CD14-positive monocyte (primary cell): Measurements from ENCODE around the gene LAYN. TPM values are rescaled to one million over a fixed set of nuclear protein-coding genes. Genes with fewer than 3 reads are reported as not detected.

Experiments
- DNase-seq, 3 donors: peaks; one replicate each; pipeline ENCODE4 v3.0.0-alpha.2; 2011 to 2022
- H2AFZ ChIP-seq: 2 replicates; pipeline ENCODE4 v1.6.0; 2012; ENCODE audit warnings: mild to moderate bottlenecking, low read depth, low read length, inconsistent platforms; ENCODE audit not compliant: insufficient read depth, poor library complexity, severe bottlenecking
- H3K27ac ChIP-seq, 2 donors: 1 replicate in 1 of 2; 2 replicates in 1 of 2; pipeline ENCODE4 v1.5.1; 2012 to 2013; ENCODE audit warnings: low read length in 2 of 2, control low read depth in 1 of 2, inconsistent platforms in 1 of 2, low read depth in 1 of 2, mild to moderate bottlenecking in 1 of 2
- H3K27me3 ChIP-seq, 2 donors: one replicate each; pipeline versions ENCODE4 v1.6.0 to v1.6.1; 2011 to 2013; ENCODE audit warnings: low read length in 2 of 2; ENCODE audit not compliant: control insufficient read depth in 2 of 2, insufficient read depth in 2 of 2
- H3K36me3 ChIP-seq, 2 donors: replicated peaks in 1 of 2; 1 replicate in 1 of 2; 2 replicates in 1 of 2; pipeline versions ENCODE4 v1.5.1 to v1.6.1; 2012 to 2013; ENCODE audit warnings: low read length in 2 of 2, control low read depth in 1 of 2, inconsistent platforms in 1 of 2, mild to moderate bottlenecking in 1 of 2; ENCODE audit not compliant: insufficient read depth in 2 of 2, control insufficient read depth in 1 of 2
- H3K4me1 ChIP-seq, 2 donors: 1 replicate in 1 of 2; 2 replicates in 1 of 2; pipeline versions ENCODE4 v1.5.1 to v1.6.1; 2012 to 2013; ENCODE audit warnings: low read length in 2 of 2, control low read depth in 1 of 2, inconsistent platforms in 1 of 2, mild to moderate bottlenecking in 1 of 2, moderate library complexity in 1 of 2; ENCODE audit not compliant: insufficient read depth in 2 of 2, control insufficient read depth in 1 of 2
- H3K4me2 ChIP-seq: replicated peaks from 2 replicates; pipeline ENCODE3; 2012; ENCODE audit warnings: low read length, moderate library complexity, mild to moderate bottlenecking; ENCODE audit not compliant: poor library complexity, severe bottlenecking; ENCODE audit errors: extremely low read depth
- H3K4me3 ChIP-seq, 3 experiments: fragments of 200-600 bp in 1 of 3; sonication (generic) in 1 of 3; replicated peaks in 1 of 3; 1 replicate in 2 of 3; 2 replicates in 1 of 3; pipeline ENCODE4 v1.5.1; 2011 to 2013; ENCODE audit warnings: low read length in 3 of 3, mild to moderate bottlenecking in 3 of 3, control low read depth in 2 of 3, low read depth in 2 of 3, inconsistent platforms in 1 of 3, moderate library complexity in 1 of 3
- H3K79me2 ChIP-seq: 2 replicates; pipeline ENCODE4 v1.6.0; 2012; ENCODE audit warnings: mild to moderate bottlenecking, control low read depth, inconsistent platforms, low read length, moderate library complexity; ENCODE audit not compliant: insufficient read depth
- H3K9ac ChIP-seq: 2 replicates; pipeline ENCODE4 v1.6.0; 2017; ENCODE audit warnings: low read length, mild to moderate bottlenecking; ENCODE audit not compliant: insufficient read depth, poor library complexity, severe bottlenecking
- H3K9me3 ChIP-seq, 2 donors: replicated peaks in 1 of 2; 1 replicate in 1 of 2; 2 replicates in 1 of 2; pipeline versions ENCODE4 v1.5.1 to v1.6.1; 2012 to 2013; ENCODE audit warnings: low read length in 2 of 2, control low read depth in 1 of 2; ENCODE audit not compliant: control insufficient read depth in 1 of 2, insufficient read depth in 1 of 2
- H4K20me1 ChIP-seq: 2 replicates; pipeline ENCODE4 v1.6.0; 2012; ENCODE audit warnings: mild to moderate bottlenecking, low read length, control low read depth, moderate library complexity; ENCODE audit not compliant: insufficient read depth
- H3K27ac Mint-ChIP-seq, 7 donors: one replicate each; pipeline ENCODE4 v1.8.0; 2020; ENCODE audit warnings: mild to moderate bottlenecking in 7 of 7, mixed read lengths in 7 of 7, moderate library complexity in 6 of 7, inconsistent platforms in 2 of 7
- H3K27me3 Mint-ChIP-seq, 3 donors: one replicate each; pipeline ENCODE4 v1.8.0; 2021 to 2022; ENCODE audit warnings: low read depth in 3 of 3, mild to moderate bottlenecking in 3 of 3, mixed read lengths in 3 of 3, moderate library complexity in 3 of 3, inconsistent platforms in 1 of 3
- H3K36me3 Mint-ChIP-seq, 2 donors: one replicate each; pipeline ENCODE4 v1.8.0; 2020; ENCODE audit warnings: mixed read lengths in 2 of 2, inconsistent platforms in 1 of 2, mild to moderate bottlenecking in 1 of 2
- H3K4me1 Mint-ChIP-seq: one replicate; pipeline ENCODE4 v1.8.0; 2020; ENCODE audit warnings: mild to moderate bottlenecking, mixed read lengths
- H3K4me3 Mint-ChIP-seq, 2 donors: one replicate each; pipeline ENCODE4 v1.8.0; 2020; ENCODE audit warnings: mild to moderate bottlenecking in 2 of 2, mixed read lengths in 2 of 2, moderate library complexity in 1 of 2
- H3K9me3 Mint-ChIP-seq, 7 donors: one replicate each; pipeline ENCODE4 v1.8.0; 2020 to 2022; ENCODE audit warnings: mixed read lengths in 7 of 7, mild to moderate bottlenecking in 6 of 7, moderate library complexity in 6 of 7, inconsistent platforms in 2 of 7
- WGBS: methylation state at CpG from one replicate; pipeline ENCODE4 v1.1.5; 2013; ENCODE audit warnings: missing lambda C conversion rate; ENCODE audit not compliant: insufficient coverage; 5-methylcytosine and 5-hydroxymethylcytosine counted together
- intact Hi-C, 2 donors: fragments of 100-400 bp; cut with micrococcal nuclease; formaldehyde crosslinking; loops; one replicate each; pipeline versions ENCODE4 v1.15.0 to v1.15.1; 2023
- polyA plus RNA-seq, 3 donors: library from polyadenylated mRNA; depleted of rRNA in 1 of 3; unstranded in 2 of 3; stranded (reverse) in 1 of 3; fragments of 300-500 nt in 2 of 3; fragments of >200 nt in 1 of 3; fragmentation: Illumina TruSeq in 2 of 3; gene quantifications; 1 replicate in 2 of 3; 2 replicates in 1 of 3; pipeline ENCODE4 v1.2.3, GENCODE V29; 2012 to 2021
- TF ChIP-seq, protein P1 (sequence below): fragments of 200-600 bp; IDR thresholded peaks from one replicate; pipeline ENCODE4 v1.8.0; 2022; ENCODE audit warnings: antibody characterized with exemption, mild to moderate bottlenecking

The LAYN gene
- polyA plus RNA-seq, 3 donors: not detected

DNA sequence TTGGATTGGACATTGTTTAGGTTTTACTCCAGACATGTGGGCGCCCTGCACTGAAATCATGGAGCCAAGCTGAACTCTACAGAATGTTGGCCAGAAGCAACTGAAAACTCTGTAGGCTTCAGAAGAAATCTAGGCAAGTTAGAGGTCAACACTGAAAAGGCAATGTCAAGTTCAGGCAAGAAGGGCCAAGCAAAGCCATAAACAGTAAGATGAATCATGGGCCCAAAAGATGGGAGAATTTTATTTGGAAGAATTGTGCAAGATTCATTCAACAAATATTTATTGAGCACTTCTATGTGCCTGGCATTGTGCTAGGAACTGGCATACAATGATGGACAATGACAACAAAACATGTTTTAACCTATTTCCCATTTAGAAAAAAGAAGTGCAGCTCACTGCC is 15.1 kb upstream of the LAYN start:
- no peaks in the 10 kb centered on the region for H3K9me3 ChIP-seq
- Mint-ChIP-seq H3K4me1 (peaks cover 12% of the 10 kb centered on the region), H3K27ac (no peak overlapping the region), H3K4me3 (no peak overlapping the region), H3K9me3 (no peaks in the 10 kb centered on the region), H3K27me3 (peaks cover 0 to 1% (median 1%) of the 10 kb centered on the region in 3 donors), H3K36me3 (no peaks in the 10 kb centered on the region)
- intact Hi-C loops: no loop called here
- no peak overlapping the region for H2AFZ ChIP-seq
- H3K9ac ChIP-seq: no peak overlapping the region
- H3K4me1 ChIP-seq: peaks cover 3% of the 10 kb centered on the region in 2 donors
- TF ChIP-seq, protein P1, sequence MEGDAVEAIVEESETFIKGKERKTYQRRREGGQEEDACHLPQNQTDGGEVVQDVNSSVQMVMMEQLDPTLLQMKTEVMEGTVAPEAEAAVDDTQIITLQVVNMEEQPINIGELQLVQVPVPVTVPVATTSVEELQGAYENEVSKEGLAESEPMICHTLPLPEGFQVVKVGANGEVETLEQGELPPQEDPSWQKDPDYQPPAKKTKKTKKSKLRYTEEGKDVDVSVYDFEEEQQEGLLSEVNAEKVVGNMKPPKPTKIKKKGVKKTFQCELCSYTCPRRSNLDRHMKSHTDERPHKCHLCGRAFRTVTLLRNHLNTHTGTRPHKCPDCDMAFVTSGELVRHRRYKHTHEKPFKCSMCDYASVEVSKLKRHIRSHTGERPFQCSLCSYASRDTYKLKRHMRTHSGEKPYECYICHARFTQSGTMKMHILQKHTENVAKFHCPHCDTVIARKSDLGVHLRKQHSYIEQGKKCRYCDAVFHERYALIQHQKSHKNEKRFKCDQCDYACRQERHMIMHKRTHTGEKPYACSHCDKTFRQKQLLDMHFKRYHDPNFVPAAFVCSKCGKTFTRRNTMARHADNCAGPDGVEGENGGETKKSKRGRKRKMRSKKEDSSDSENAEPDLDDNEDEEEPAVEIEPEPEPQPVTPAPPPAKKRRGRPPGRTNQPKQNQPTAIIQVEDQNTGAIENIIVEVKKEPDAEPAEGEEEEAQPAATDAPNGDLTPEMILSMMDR: no peak
- H3K4me2 ChIP-seq: no peak overlapping the region
- H4K20me1 ChIP-seq: no peaks in the 10 kb centered on the region
- H3K27ac ChIP-seq: no peak overlapping the region
- H3K27me3 ChIP-seq: no peaks in the 10 kb centered on the region
- H3K79me2 ChIP-seq: no peaks in the 10 kb centered on the region
- no peaks in the 10 kb centered on the region for H3K36me3 ChIP-seq
- WGBS: 100% methylated on average over 1 of the region's 1 CpG
- H3K4me3 ChIP-seq: no peak overlapping the region
- no peak for DNase-seq

DNA sequence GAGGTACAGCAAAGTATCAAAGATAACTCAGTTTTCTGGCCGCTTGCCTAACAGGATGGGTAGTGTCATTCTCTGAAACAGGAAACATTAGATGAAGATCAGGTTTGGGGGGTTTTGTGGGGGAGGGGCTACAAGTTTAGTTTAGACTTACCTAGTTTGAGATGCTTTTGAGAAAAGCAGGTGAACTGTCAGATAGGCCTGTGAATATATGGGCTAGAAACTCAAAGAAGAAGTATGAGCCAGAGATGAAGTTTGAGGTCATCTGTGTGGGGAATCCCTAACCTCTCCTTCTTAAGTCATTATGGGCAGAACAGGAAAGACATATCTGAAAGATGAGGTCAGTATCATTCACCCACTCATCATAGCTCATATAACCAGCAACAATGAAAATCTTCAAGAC is 14.0 kb upstream of the LAYN start:
- intact Hi-C loops: no loop called here
- TF ChIP-seq, protein P1: no peak
- H3K27me3 ChIP-seq: no peaks in the 10 kb centered on the region

More for the DNA sequence above, 14.0 kb upstream of the LAYN start:
- H2AFZ ChIP-seq: no peak overlapping the region
- no peaks in the 10 kb centered on the region for H3K36me3 ChIP-seq
- H3K9me3 ChIP-seq: no peaks in the 10 kb centered on the region
- no peaks in the 10 kb centered on the region for H4K20me1 ChIP-seq
- H3K4me1 Mint-ChIP-seq: peaks cover 14% of the 10 kb centered on the region
- no peak overlapping the region for H3K9ac ChIP-seq
- peaks cover 0 to 1% (median 1%) of the 10 kb centered on the region in 3 donors for H3K27me3 Mint-ChIP-seq
- no peak overlapping the region for H3K27ac ChIP-seq
- no peaks in the 10 kb centered on the region for H3K79me2 ChIP-seq
- H3K4me2 ChIP-seq: no peak overlapping the region
- H3K36me3 Mint-ChIP-seq: no peaks in the 10 kb centered on the region
- peaks cover 3 to 7% of the 10 kb centered on the region in 2 donors for H3K4me1 ChIP-seq
- no peak overlapping the region for H3K4me3 ChIP-seq
- no peak overlapping the region for H3K4me3 Mint-ChIP-seq
- no peaks in the 10 kb centered on the region for H3K9me3 Mint-ChIP-seq
- WGBS: 83% methylated on average over 1 of the region's 1 CpG
- H3K27ac Mint-ChIP-seq: no peak overlapping the region
- DNase-seq: no peak
